ENCODE results near the gene FBXO9.

GRCh38 chr6:53056273-53056672 lies 8.9 kb upstream of the FBXO9 start:
- TF ChIP-seq CTCF (IDR thresholded peaks at IDR 0.05; ENCODE audit: insufficient read depth, low read length, poor library complexity, severe bottlenecking), result no peak
- no peak for TF ChIP-seq EZH2phosphoT487 (conservative IDR thresholded peaks at IDR 0.05; ENCODE audit: low read length)
